Mesothelial cell of epicardium (in vitro differentiated cells): ENCODE data around the gene S100A3. TPM values are rescaled to one million over a fixed set of nuclear protein-coding genes. Genes with fewer than 3 reads are reported as not detected.

Experiments used
- DNase-seq, 2 experiments: peaks; one replicate each; pipeline ENCODE4 v3.0.0; 2021; ENCODE audit warnings: low spot score in 2 of 2; ENCODE audit not compliant: unreplicated experiment in 2 of 2
- H3K27ac Mint-ChIP-seq: 2 replicates; pipeline ENCODE4 v1.8.0; 2021; ENCODE audit warnings: mixed read lengths
- H3K27me3 Mint-ChIP-seq: 2 replicates; pipeline ENCODE4 v1.8.0; 2021; ENCODE audit warnings: low read depth, mixed read lengths
- H3K36me3 Mint-ChIP-seq: 2 replicates; pipeline ENCODE4 v1.8.0; 2021; ENCODE audit warnings: mixed read lengths
- H3K4me1 Mint-ChIP-seq: 2 replicates; pipeline ENCODE4 v1.8.0; 2021; ENCODE audit warnings: mixed read lengths
- H3K4me3 Mint-ChIP-seq: 2 replicates; pipeline ENCODE4 v1.8.0; 2021; ENCODE audit warnings: mild to moderate bottlenecking, moderate library complexity, mixed read lengths
- H3K9me3 Mint-ChIP-seq: 2 replicates; pipeline ENCODE4 v1.8.0; 2021; ENCODE audit warnings: mixed read lengths
- total RNA-seq: library from RNA; stranded (reverse); gene quantifications from 3 replicates; pipeline ENCODE4 v1.2.1, GENCODE V29; 2021
- TF ChIP-seq, protein P1 (sequence below): fragments of 200-600 bp; sonication (generic); IDR thresholded peaks from one replicate; pipeline ENCODE4 v1.5.0; 2021; ENCODE audit warnings: antibody characterized with exemption; ENCODE audit not compliant: unreplicated experiment

The S100A3 gene
- total RNA-seq, 1 donor from 2014 or later, result not detected

DNA sequence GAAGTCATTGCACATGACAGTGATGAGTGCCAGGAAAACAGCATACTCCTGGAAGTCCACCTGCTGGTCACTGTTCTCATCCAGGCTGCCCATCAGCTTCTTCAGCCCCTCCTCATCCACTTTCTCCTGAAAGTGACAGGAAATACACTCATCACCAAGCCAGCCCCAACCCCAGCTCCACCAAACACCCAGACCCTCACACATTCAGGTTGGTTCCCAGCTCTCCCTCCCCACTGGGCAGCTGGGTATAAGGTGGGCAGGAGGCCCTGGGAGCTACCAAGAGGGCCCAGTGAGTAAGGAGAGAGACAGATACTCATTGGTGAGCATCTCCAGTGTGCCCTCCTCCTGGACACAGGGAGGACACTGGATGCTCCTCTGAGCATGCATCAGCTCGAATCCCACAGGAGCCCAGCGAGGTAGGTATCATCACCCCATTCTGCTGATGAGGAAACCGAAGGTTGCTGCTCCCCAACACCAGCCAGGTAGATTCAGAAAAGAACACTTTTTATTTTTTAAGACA lies 12.5 kb upstream of the S100A3 start:
- Mint-ChIP-seq H3K9me3 (no peaks in the 10 kb centered on the region), H3K4me3 (no peak overlapping the region), H3K27ac (no peak overlapping the region), H3K27me3 (no peaks in the 10 kb centered on the region), H3K36me3 (no peaks in the 10 kb centered on the region), H3K4me1 (peaks cover 24% of the 10 kb centered on the region)
- TF ChIP-seq, protein P1, sequence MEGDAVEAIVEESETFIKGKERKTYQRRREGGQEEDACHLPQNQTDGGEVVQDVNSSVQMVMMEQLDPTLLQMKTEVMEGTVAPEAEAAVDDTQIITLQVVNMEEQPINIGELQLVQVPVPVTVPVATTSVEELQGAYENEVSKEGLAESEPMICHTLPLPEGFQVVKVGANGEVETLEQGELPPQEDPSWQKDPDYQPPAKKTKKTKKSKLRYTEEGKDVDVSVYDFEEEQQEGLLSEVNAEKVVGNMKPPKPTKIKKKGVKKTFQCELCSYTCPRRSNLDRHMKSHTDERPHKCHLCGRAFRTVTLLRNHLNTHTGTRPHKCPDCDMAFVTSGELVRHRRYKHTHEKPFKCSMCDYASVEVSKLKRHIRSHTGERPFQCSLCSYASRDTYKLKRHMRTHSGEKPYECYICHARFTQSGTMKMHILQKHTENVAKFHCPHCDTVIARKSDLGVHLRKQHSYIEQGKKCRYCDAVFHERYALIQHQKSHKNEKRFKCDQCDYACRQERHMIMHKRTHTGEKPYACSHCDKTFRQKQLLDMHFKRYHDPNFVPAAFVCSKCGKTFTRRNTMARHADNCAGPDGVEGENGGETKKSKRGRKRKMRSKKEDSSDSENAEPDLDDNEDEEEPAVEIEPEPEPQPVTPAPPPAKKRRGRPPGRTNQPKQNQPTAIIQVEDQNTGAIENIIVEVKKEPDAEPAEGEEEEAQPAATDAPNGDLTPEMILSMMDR, result no peak
- DNase-seq, result no peak

DNA sequence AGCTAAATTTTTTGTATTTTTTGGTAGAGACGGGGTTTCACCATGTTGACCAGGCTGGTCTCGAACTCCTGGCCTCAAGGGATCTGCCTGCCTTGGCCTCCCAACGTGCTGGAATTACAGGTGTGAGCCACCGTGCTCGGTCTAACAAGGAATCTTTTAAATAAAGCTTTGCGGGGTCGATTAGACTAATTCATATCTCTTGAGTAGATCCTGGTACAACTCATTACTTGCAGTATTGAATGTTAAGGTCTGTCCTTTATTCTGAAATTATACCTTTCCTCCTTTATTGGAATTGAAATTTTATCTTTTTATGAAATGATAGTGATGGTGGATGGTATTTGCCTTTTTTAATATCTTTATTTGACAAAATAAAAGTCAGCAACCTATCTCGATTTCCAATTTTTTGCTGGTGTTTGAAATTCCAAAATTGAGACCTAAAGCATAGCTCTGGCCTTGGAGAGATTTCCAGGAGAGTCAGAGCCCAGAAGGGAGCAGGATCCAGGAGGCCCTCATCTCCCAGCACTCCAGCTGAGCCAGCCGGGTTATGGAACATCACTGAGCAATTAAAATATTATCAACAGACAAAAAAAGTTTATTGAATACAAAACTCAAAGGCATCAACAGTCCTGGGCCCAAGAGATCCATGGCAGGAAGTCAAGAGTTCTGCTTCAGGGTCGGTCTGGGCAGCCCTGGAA lies 11.9 kb upstream of the S100A3 start:
- no peaks in the 10 kb centered on the region for H3K9me3 Mint-ChIP-seq
- H3K27ac Mint-ChIP-seq, result no peak overlapping the region
- H3K27me3 Mint-ChIP-seq, result no peaks in the 10 kb centered on the region
- DNase-seq, result no peak
- H3K36me3 Mint-ChIP-seq, result no peaks in the 10 kb centered on the region
- TF ChIP-seq, protein P1, result no peak
- H3K4me1 Mint-ChIP-seq, result peaks cover 20% of the 10 kb centered on the region
- no peak overlapping the region for H3K4me3 Mint-ChIP-seq

DNA sequence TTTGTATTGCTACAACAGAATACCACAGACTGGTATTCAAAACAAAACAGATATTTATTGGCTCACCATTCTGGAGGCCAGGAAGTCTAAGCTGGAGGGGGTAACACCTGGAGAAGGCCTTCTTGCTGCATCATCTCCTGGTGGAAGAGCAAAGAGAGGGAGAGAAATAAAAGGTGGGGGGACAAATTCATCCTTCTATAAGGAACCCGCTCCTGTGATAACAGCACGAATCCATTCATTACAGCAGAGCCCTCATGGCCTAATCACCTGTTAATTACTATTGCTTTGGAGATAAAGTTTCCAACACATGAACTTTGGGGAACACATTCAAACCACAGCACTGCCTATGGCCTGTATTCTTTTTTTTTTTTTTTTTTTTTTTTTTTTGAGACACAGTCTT lies 11.2 kb upstream of the S100A3 start:
- Mint-ChIP-seq H3K9me3 (no peaks in the 10 kb centered on the region), H3K27ac (no peak overlapping the region), H3K4me3 (no peak overlapping the region), H3K36me3 (no peaks in the 10 kb centered on the region), H3K27me3 (no peaks in the 10 kb centered on the region), H3K4me1 (peaks cover 14% of the 10 kb centered on the region)
- TF ChIP-seq, protein P1, result no peak
- no peak for DNase-seq

DNA sequence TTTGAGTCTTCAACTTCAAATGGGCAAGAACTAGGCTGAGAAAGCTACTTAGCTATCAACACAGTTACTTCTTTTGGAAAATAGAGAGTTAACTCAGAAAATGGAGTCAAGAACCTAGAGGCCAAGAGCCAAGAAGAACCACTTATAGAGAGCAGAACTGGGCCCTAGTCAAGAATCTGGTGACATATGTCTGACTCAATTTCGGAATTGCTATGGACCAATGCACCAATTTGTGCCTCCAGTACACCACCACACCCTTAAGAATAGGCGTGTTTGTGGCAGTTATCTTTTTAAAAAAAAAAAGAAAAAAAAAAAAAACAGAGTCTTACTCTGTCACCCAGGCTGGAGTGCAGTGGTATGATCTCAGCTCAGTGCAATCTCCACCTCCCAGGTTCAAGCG lies 8.8 kb upstream of the S100A3 start:
- H3K27ac Mint-ChIP-seq, result no peak overlapping the region
- DNase-seq, result no peak
- TF ChIP-seq, protein P1, result no peak
- H3K27me3 Mint-ChIP-seq, result no peaks in the 10 kb centered on the region
- no peaks in the 10 kb centered on the region for H3K36me3 Mint-ChIP-seq
- H3K4me3 Mint-ChIP-seq, result no peak overlapping the region
- H3K4me1 Mint-ChIP-seq, result peaks cover 16% of the 10 kb centered on the region
- no peaks in the 10 kb centered on the region for H3K9me3 Mint-ChIP-seq

DNA sequence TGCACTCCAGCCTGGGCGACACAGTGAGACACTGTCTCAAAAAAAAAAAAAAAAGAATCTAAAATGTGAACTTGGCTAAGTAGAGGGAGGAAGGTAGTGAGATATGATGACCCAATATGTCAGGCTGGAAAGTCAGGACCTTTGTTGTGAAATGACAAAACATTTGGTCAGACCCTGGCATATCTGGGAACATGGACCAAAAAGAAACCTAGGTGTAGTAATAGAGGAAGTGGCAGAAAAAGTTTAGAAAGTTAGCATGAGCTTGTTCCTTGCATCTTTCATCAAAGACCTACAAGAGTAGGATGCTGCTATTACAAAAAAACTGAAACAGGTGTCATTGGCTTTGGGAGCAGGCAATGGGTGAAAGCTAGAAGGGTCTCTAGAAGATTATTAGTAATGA lies 7.3 kb upstream of the S100A3 start:
- no peak overlapping the region for H3K27ac Mint-ChIP-seq

More for the DNA sequence above, 7.3 kb upstream of the S100A3 start:
- peaks cover 16% of the 10 kb centered on the region for H3K4me1 Mint-ChIP-seq
- DNase-seq, result no peak
- H3K4me3 Mint-ChIP-seq, result no peak overlapping the region
- no peaks in the 10 kb centered on the region for H3K36me3 Mint-ChIP-seq
- TF ChIP-seq, protein P1, result no peak
- no peaks in the 10 kb centered on the region for H3K27me3 Mint-ChIP-seq
- H3K9me3 Mint-ChIP-seq, result no peaks in the 10 kb centered on the region
